Subcutaneous adipose tissue (tissue), 4 donors: ENCODE data around the gene EXPH5. TPM values are rescaled to one million over a fixed set of nuclear protein-coding genes. Genes with fewer than 3 reads are reported as not detected.

Source experiments
- CTCF ChIP-seq: fragments of 450-650 bp; IDR thresholded peaks from one replicate; pipeline ENCODE4 v1.5.1; 2016; ENCODE audit warnings: low read depth, mild to moderate bottlenecking, control low read depth, antibody characterized with exemption, moderate library complexity
- total RNA-seq, 4 donors: library from RNA; depleted of rRNA; stranded (reverse); fragments of >200 nt; gene quantifications; one replicate each; pipeline ENCODE4 v1.1.0, GENCODE V29; 2016

EXPH5 gene
- total RNA-seq, 4 donors from 2014 or later, result 1.0 to 4.1 (median 2.5) TPM

DNA sequence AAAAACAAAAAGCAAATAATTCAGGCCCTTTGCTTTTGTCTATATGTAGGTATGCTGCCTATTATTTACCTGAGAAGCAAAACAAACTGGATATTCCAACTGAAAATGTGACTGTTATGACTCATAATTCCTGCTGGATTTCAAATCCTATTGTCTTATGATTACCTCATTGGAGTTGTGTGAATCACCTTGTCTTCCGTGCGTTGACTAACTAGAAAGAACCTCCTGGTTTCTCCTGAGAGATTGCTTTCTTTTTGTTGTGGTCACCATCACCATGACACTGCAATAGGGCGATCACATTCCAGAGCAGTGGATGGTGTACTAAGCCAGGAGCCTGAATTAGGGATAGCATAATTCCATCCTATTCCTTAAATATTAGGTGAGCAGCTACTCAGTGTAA, 23.0 kb upstream of the EXPH5 start:
- no peak for TF ChIP-seq CTCF

- TF ChIP-seq CTCF, result no peak
These were observed 20.5 kb upstream of the EXPH5 start for GRCh38 chr11:108614086-108614485.

GRCh38 chr11:108609682-108610081, 16.1 kb upstream of the EXPH5 start:
- no peak for TF ChIP-seq CTCF

DNA sequence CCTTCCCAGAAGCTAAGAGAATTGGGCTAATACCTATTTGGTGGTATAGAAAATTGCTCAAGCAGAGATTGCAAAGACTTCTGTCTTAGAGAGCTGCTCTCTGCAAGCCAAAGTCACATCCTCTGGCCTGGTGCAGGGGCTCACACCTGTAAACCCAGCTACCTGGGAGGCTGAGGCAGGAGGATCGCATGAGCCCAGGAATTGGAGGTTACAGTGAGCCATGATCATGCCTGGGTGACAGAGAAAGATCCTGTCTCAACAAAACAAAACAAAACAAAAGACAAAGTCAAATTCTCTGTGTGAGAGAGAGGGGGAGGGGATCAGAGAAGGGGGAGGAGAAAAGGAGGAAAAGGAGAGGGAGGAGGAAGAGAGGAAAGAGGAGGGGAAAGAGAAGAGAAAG, 15.0 kb upstream of the EXPH5 start:
- TF ChIP-seq CTCF, result no peak

- no peak for TF ChIP-seq CTCF
These were observed 13.1 kb upstream of the EXPH5 start for GRCh38 chr11:108606495-108607160.

- no peak for TF ChIP-seq CTCF
These were observed 12.5 kb upstream of the EXPH5 start for GRCh38 chr11:108606070-108606469.

DNA sequence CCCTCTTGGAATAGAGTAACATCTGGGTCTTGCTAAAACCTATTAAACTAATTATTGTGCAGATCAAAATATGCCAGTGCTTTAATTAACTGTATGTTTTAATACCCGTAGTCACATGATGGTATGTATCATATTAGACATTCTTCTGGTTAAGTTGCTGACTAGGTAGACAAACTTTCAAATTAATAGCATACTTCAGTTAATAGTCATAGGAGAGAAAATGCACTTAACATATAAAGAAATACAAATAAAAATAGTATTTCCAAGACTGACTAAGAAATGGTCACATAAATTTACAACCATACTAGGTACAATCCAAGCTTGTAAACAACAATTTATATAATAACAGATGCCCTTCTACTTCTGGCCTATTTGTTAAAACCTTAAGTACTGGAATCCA, 7.6 kb upstream of the EXPH5 start:
- no peak for TF ChIP-seq CTCF
